ENCODE data around the gene NOVA2. TPM values are rescaled to one million over a fixed set of nuclear protein-coding genes. Genes with fewer than 3 reads are reported as not detected.
A peak's percentile ranks its signal among the peaks of the same experiment; 100 is the strongest.

NOVA2 gene
- total RNA-seq, 3 donors from 2014 or later (not counting 1 experiment from before 2014, with no cell fraction given) = not detected

GRCh38 chr19:46002678-46003275, 29.1 kb upstream of the NOVA2 start:
- no peaks in the 10 kb centered on the region for H3K9me3 Mint-ChIP-seq
- no peaks in the 10 kb centered on the region for H3K36me3 Mint-ChIP-seq
- H3K4me1 ChIP-seq (ENCODE audit: control insufficient read depth, insufficient read depth, low read length) = peaks cover 19% of the 10 kb centered on the region
- peaks cover 3% of the 10 kb centered on the region for H3K27me3 ChIP-seq (ENCODE audit: control insufficient read depth, insufficient read depth, low read length)
- H3K27ac Mint-ChIP-seq = no peak overlapping the region
- peaks cover 9% of the 10 kb centered on the region for H3K36me3 ChIP-seq (ENCODE audit: control insufficient read depth, insufficient read depth, low read length)
- H3K4me3 ChIP-seq (ENCODE audit: low read length) = no peak overlapping the region
- no peak for ATAC-seq
- H3K27me3 Mint-ChIP-seq (ENCODE audit: low read depth in 2 of 2) = peaks cover 11 to 23% of the 10 kb centered on the region in 2 donors
- H3K9me3 ChIP-seq (ENCODE audit: control insufficient read depth, insufficient read depth, low read length) = no peaks in the 10 kb centered on the region
- no peak for DNase-seq
- H3K4me1 Mint-ChIP-seq = peaks cover 24 to 25% of the 10 kb centered on the region in 2 donors
- TF ChIP-seq CTCF (IDR thresholded peaks at IDR 0.05) = no peak
- intact Hi-C loops (cut with micrococcal nuclease) = no loop called here
- no peak overlapping the region for H3K27ac ChIP-seq (ENCODE audit: low read length)
- H3K4me3 Mint-ChIP-seq = no peak overlapping the region
- WGBS (ENCODE audit: insufficient coverage) = 95% methylated on average over 15 of the region's 15 CpGs

GRCh38 chr19:46000491-46001246, 27.0 kb upstream of the NOVA2 start:
- peaks cover 6% of the 10 kb centered on the region for H3K36me3 ChIP-seq (ENCODE audit: control insufficient read depth, insufficient read depth, low read length)
- no peak overlapping the region for H3K4me3 ChIP-seq (ENCODE audit: low read length)
- DNase-seq (peak in 1 of 2 donors; percentile 88), ATAC-seq (peak; percentile 82 to 95 (median 90))
- H3K27ac ChIP-seq (ENCODE audit: low read length) = no peak overlapping the region
- H3K4me1 Mint-ChIP-seq = peaks cover 24 to 25% of the 10 kb centered on the region in 2 donors
- no peaks in the 10 kb centered on the region for H3K9me3 Mint-ChIP-seq
- intact Hi-C loops (cut with micrococcal nuclease) = no loop called here
- 5% methylated on average over 34 of the region's 34 CpGs for WGBS (ENCODE audit: insufficient coverage)
- H3K27me3 Mint-ChIP-seq (ENCODE audit: low read depth in 2 of 2) = peaks cover 11 to 23% of the 10 kb centered on the region in 2 donors
- H3K4me1 ChIP-seq (ENCODE audit: control insufficient read depth, insufficient read depth, low read length) = peaks cover 25% of the 10 kb centered on the region
- TF ChIP-seq CTCF (IDR thresholded peaks at IDR 0.05) = no peak
- H3K27me3 ChIP-seq (ENCODE audit: control insufficient read depth, insufficient read depth, low read length) = peaks cover 3% of the 10 kb centered on the region
- no peaks in the 10 kb centered on the region for H3K9me3 ChIP-seq (ENCODE audit: control insufficient read depth, insufficient read depth, low read length)
- peak overlapping the region; percentile 64 for H3K4me3 Mint-ChIP-seq
- H3K36me3 Mint-ChIP-seq = no peaks in the 10 kb centered on the region
- peak overlapping the region in 1 of 2 donors; percentile 71 for H3K27ac Mint-ChIP-seq

GRCh38 chr19:45999653-46000121, 26.0 kb upstream of the NOVA2 start:
- Histone ChIP-seq H3K27me3 (ENCODE audit: control insufficient read depth, insufficient read depth, low read length) (peaks cover 3% of the 10 kb centered on the region), H3K27ac (ENCODE audit: low read length) (no peak overlapping the region), H3K9me3 (ENCODE audit: control insufficient read depth, insufficient read depth, low read length) (no peaks in the 10 kb centered on the region), H3K4me1 (ENCODE audit: control insufficient read depth, insufficient read depth, low read length) (peaks cover 26% of the 10 kb centered on the region), H3K36me3 (ENCODE audit: control insufficient read depth, insufficient read depth, low read length) (peaks cover 6% of the 10 kb centered on the region), H3K4me3 (ENCODE audit: low read length) (no peak overlapping the region)
- no peaks in the 10 kb centered on the region for H3K9me3 Mint-ChIP-seq
- intact Hi-C loops (cut with micrococcal nuclease) = no loop called here
- H3K36me3 Mint-ChIP-seq = no peaks in the 10 kb centered on the region
- WGBS (ENCODE audit: insufficient coverage) = 40% methylated on average over 14 of the region's 14 CpGs
- DNase-seq = peak in 1 of 2 donors; percentile 41
- H3K27ac Mint-ChIP-seq = peak overlapping the region in 1 of 2 donors; percentile 71
- H3K4me3 Mint-ChIP-seq = peak overlapping the region; percentile 70
- TF ChIP-seq CTCF (IDR thresholded peaks at IDR 0.05) = no peak
- ATAC-seq = no peak
- H3K4me1 Mint-ChIP-seq = peaks cover 24 to 25% of the 10 kb centered on the region in 2 donors
- peaks cover 11 to 23% of the 10 kb centered on the region in 2 donors for H3K27me3 Mint-ChIP-seq (ENCODE audit: low read depth in 2 of 2)

Measured in natural killer cell (primary cell).